Neural progenitor cell (in vitro differentiated cells): Measurements from ENCODE around the gene TTC21A.

Experiments used
- EZH2 ChIP-seq: fragments of 200-600 bp; sonication (generic); IDR thresholded peaks from 2 replicates; pipeline ENCODE4 v1.6.1; 2017; ENCODE audit warnings: antibody characterized with exemption, mild to moderate bottlenecking, moderate library complexity
- TF ChIP-seq, protein P1 (sequence below): fragments of 200-600 bp; sonication (generic); IDR thresholded peaks from 2 replicates; pipeline ENCODE4 v1.5.1; 2017; ENCODE audit warnings: antibody characterized with exemption, mild to moderate bottlenecking

DNA sequence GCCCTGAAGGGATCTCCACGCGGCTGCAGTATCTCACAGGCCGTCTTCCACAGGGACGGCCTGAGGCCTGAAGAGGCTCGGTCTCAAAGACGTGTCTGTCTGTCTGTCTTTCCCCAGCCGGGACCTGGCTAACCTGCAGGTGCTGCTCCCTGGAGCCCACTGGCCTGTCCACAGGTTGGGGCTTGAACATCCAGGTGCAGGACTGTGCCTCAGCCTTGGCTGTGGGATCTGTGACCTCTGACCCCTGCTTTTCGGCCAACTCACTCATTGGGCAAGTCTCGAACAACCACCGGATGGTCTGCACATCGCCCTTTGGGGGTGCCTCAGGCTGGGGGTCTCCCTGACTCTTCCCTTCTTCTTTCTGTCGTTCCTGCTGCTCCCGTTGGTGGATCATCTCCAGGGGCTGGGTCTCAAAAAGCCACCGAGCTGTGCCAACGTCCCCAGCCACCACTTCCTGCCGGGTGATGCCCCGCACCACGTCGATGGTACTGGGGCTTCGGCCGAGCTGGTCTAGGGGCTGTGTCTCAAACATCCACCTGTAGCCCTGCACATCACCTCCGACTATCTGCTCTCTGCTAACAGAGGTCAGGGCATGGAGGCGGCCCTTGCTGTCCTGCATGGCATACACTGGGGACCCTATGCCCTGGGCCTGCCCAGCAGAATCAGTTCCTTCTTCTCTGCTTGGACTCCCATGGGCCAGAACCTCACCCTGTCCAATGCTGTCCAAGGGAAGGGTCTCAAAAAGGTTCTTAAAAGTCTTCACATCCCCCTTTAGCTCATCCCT lies 80.1 kb downstream of the TTC21A start:
- TF ChIP-seq, protein P1, sequence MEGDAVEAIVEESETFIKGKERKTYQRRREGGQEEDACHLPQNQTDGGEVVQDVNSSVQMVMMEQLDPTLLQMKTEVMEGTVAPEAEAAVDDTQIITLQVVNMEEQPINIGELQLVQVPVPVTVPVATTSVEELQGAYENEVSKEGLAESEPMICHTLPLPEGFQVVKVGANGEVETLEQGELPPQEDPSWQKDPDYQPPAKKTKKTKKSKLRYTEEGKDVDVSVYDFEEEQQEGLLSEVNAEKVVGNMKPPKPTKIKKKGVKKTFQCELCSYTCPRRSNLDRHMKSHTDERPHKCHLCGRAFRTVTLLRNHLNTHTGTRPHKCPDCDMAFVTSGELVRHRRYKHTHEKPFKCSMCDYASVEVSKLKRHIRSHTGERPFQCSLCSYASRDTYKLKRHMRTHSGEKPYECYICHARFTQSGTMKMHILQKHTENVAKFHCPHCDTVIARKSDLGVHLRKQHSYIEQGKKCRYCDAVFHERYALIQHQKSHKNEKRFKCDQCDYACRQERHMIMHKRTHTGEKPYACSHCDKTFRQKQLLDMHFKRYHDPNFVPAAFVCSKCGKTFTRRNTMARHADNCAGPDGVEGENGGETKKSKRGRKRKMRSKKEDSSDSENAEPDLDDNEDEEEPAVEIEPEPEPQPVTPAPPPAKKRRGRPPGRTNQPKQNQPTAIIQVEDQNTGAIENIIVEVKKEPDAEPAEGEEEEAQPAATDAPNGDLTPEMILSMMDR: no peak
- no peak for TF ChIP-seq EZH2
